Chondrocyte (in vitro differentiated cells): ENCODE results near the gene PIGL. TPM values are rescaled to one million over a fixed set of nuclear protein-coding genes. Genes with fewer than 3 reads are reported as not detected.
"Not testable (repeated sequence)": the region's sequence is repeated elsewhere in the genome, so short reads cannot be mapped to it uniquely, and the experiment has no call there.

ENCODE experiments used
- DNase-seq: peaks from one replicate; pipeline ENCODE4 v3.0.0; 2021; ENCODE audit warnings: mixed read lengths, low spot score
- H3K27ac Mint-ChIP-seq: one replicate; pipeline ENCODE4 v1.8.0; 2021; ENCODE audit warnings: mild to moderate bottlenecking, moderate library complexity, mixed read lengths; ENCODE audit not compliant: unreplicated experiment
- H3K27me3 Mint-ChIP-seq: 2 replicates; pipeline ENCODE4 v1.8.0; 2021; ENCODE audit warnings: low read depth, mixed read lengths
- H3K36me3 Mint-ChIP-seq: 2 replicates; pipeline ENCODE4 v1.8.0; 2021; ENCODE audit warnings: low read depth, mixed read lengths
- H3K4me1 Mint-ChIP-seq: 2 replicates; pipeline ENCODE4 v1.8.0; 2021; ENCODE audit warnings: low read depth, mild to moderate bottlenecking, mixed read lengths
- H3K4me3 Mint-ChIP-seq: one replicate; pipeline ENCODE4 v1.8.0; 2021; ENCODE audit warnings: mild to moderate bottlenecking, moderate library complexity, mixed read lengths; ENCODE audit not compliant: unreplicated experiment
- H3K9me3 Mint-ChIP-seq: 2 replicates; pipeline ENCODE4 v1.8.0; 2021; ENCODE audit warnings: low read depth, mixed read lengths
- CTCF ChIP-seq: fragments of 200-600 bp; sonication (generic); IDR thresholded peaks from 2 replicates; pipeline ENCODE4 v1.5.0; 2021; ENCODE audit warnings: antibody characterized with exemption, mild to moderate bottlenecking, moderate library complexity
- total RNA-seq: library from RNA; stranded (reverse); gene quantifications from 3 replicates; pipeline ENCODE4 v1.2.1, GENCODE V29; 2021

The PIGL gene
- total RNA-seq, 1 donor from 2014 or later: 15.9 TPM

DNA sequence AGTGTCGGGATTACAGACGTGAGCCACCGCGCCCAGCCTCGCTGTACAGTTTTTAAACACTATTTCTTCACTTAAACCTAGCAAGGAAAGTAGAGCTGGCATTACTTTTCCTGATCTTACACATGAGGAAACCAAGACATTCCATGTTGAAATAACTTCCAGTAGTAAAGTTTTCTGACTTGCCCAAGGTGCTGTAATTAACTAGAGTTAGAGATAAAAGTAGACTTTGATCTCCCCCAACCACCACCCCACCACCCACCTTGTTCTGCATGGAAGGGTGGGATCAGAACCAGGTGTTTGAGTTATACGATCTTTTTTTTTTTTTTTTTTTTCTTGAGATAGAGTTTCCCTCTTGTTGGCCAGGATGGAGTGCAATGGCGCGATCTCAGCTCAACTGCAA lies 89.2 kb downstream of the PIGL start:
- no peak for TF ChIP-seq CTCF
- Mint-ChIP-seq H3K36me3 (peaks cover 10% of the 10 kb centered on the region), H3K27ac (no peak overlapping the region), H3K4me1 (peaks cover 2% of the 10 kb centered on the region), H3K4me3 (no peak overlapping the region), H3K27me3 (no peaks in the 10 kb centered on the region), H3K9me3 (no peaks in the 10 kb centered on the region)
- no peak for DNase-seq

- H3K27ac Mint-ChIP-seq, DNase-seq, H3K36me3 Mint-ChIP-seq, H3K27me3 Mint-ChIP-seq, H3K4me3 Mint-ChIP-seq, H3K9me3 Mint-ChIP-seq, H3K4me1 Mint-ChIP-seq: not testable (repeated sequence)
Measured at GRCh38 chr17:16312061-16312460, 95.1 kb downstream of the PIGL start.

- no peak overlapping the region for H3K27ac Mint-ChIP-seq
- H3K4me1 Mint-ChIP-seq: no peaks in the 10 kb centered on the region
- DNase-seq: no peak
- H3K4me3 Mint-ChIP-seq: no peak overlapping the region
- no peak for TF ChIP-seq CTCF
- peaks cover 5% of the 10 kb centered on the region for H3K36me3 Mint-ChIP-seq
- H3K27me3 Mint-ChIP-seq: no peaks in the 10 kb centered on the region
- no peaks in the 10 kb centered on the region for H3K9me3 Mint-ChIP-seq
Measured at GRCh38 chr17:16313139-16314090, 96.4 kb downstream of the PIGL start.

DNA sequence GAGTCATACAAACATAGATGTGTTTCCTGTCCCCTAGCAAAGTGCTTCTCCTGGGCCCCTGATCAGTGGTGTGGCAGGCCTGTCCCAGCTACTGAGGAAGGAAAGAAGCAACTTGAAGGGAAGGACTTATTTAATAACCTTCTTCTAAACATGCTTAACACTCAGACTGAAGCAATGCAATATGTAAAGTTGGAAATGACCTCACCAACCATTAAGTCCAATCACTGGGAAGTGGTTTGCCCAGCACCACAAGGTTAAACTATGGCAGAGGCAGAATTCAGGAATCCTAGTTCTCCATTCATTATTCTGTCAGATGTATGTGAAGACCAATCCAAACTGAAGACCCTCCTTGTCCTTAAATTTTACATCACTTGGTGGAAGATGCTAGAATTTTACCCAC lies 97.2 kb downstream of the PIGL start:
- DNase-seq: no peak
- no peaks in the 10 kb centered on the region for H3K9me3 Mint-ChIP-seq
- no peak overlapping the region for H3K27ac Mint-ChIP-seq

DNA sequence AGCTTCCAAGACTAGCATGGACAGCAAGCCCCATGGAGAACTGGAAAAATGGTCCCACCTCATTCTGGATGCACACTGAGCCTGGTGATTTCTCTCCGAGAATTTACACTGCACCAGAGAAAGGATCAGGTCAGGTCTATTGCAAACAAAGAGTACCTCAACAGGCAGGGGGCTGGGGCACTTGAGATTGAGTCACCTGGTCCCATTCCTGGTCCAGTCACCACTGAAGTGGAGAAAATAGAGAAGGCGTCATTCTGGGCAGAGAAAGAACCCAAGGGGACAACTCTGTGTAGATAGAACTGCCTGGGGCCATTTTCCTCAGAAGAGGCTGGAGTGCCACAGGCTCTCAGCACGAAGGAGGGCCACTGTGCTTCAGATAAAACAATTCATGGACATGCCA lies 97.8 kb downstream of the PIGL start:
- H3K27me3 Mint-ChIP-seq: no peaks in the 10 kb centered on the region
- H3K36me3 Mint-ChIP-seq: peaks cover 5% of the 10 kb centered on the region
- TF ChIP-seq CTCF: no peak
- H3K27ac Mint-ChIP-seq: no peak overlapping the region
- no peak overlapping the region for H3K4me3 Mint-ChIP-seq
- H3K4me1 Mint-ChIP-seq: no peaks in the 10 kb centered on the region
- no peaks in the 10 kb centered on the region for H3K9me3 Mint-ChIP-seq
- peak; percentile 19 for DNase-seq

More for the DNA sequence above, 97.2 kb downstream of the PIGL start:
- Mint-ChIP-seq H3K27me3 (no peaks in the 10 kb centered on the region), H3K4me3 (no peak overlapping the region), H3K4me1 (no peaks in the 10 kb centered on the region), H3K36me3 (peaks cover 5% of the 10 kb centered on the region)
- TF ChIP-seq CTCF: no peak

GRCh38 chr17:16319969-16320368 lies 103.0 kb downstream of the PIGL start:
- TF ChIP-seq CTCF: no peak
- no peaks in the 10 kb centered on the region for H3K27me3 Mint-ChIP-seq
- peak; percentile 4 for DNase-seq
- no peak overlapping the region for H3K4me3 Mint-ChIP-seq
- H3K4me1 Mint-ChIP-seq: peaks cover 6% of the 10 kb centered on the region
- H3K27ac Mint-ChIP-seq: no peak overlapping the region
- H3K36me3 Mint-ChIP-seq: peaks cover 2% of the 10 kb centered on the region
- peaks cover 2% of the 10 kb centered on the region for H3K9me3 Mint-ChIP-seq
